Stimulated activated memory B cell treated with anti-CD40 and anti-IgM and Interleukin-4, amounts not matched to agents 10 μg/mL and 1 μg/mL and 100 μg/mL, for 72 hours (primary cell): ENCODE data around the gene ARMH3.

Experiments used
- ATAC-seq: fragments of 150-1000 bp; cut with Tn5 transposase; 2 replicates; pipeline ENCODE4 v1.10.0; 2021
- H3K27ac Mint-ChIP-seq: one replicate; pipeline ENCODE4 v1.8.0; 2022; ENCODE audit warnings: mild to moderate bottlenecking, mixed read lengths
- H3K27me3 Mint-ChIP-seq: one replicate; pipeline ENCODE4 v1.8.0; 2022; ENCODE audit warnings: mixed read lengths
- H3K36me3 Mint-ChIP-seq: one replicate; pipeline ENCODE4 v1.8.0; 2022; ENCODE audit warnings: mixed read lengths
- H3K4me1 Mint-ChIP-seq: one replicate; pipeline ENCODE4 v1.8.0; 2022; ENCODE audit warnings: mixed read lengths
- H3K4me3 Mint-ChIP-seq: one replicate; pipeline ENCODE4 v1.8.0; 2022; ENCODE audit warnings: mild to moderate bottlenecking, moderate library complexity, mixed read lengths
- H3K9me3 Mint-ChIP-seq: one replicate; pipeline ENCODE4 v1.8.0; 2022; ENCODE audit warnings: mixed read lengths

ARMH3 gene

DNA sequence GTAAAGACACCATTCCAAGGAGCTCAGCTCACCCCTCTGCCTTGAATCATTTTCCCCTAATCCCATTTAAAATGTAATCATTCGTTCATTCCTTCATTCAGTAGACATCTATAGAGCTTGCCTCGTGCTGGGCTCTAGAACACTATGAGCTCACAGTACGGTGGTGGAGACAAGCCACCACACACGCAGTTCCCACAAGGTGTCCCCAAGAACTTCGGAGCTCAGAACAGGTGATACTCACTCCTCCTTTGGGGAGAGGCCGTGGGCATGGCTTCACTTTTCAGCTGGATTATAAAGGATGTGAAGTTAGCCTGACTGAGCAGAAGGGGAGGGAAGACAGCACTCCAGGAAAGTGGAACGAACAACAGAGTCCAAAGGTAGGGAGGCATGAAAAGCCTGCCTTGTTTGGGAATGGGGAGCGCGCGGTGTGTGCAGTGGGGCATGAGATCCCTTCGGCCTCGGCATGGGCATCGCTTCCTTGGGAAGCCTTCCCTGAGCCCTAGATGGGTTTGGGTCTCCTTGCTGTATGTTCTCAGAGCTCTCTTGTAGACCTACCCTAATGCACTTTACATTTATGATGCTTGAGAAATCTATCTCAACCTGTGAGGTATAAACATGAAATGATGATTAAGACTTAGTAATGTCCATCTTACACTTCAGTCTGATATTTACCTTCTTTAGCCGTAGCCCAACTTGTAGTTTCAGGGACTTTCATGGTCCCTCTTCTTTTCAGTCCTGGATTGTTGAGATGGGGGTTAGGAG is 236.9 kb downstream of the ARMH3 start:
- H3K27me3 Mint-ChIP-seq: no peaks in the 10 kb centered on the region
- H3K4me3 Mint-ChIP-seq: peak overlapping the region; percentile 87
- H3K36me3 Mint-ChIP-seq: peaks cover 13% of the 10 kb centered on the region
- H3K9me3 Mint-ChIP-seq: no peaks in the 10 kb centered on the region
- H3K4me1 Mint-ChIP-seq: peaks cover 29% of the 10 kb centered on the region
- peak; percentile 29 for ATAC-seq
- H3K27ac Mint-ChIP-seq: peak overlapping the region; percentile 91

DNA sequence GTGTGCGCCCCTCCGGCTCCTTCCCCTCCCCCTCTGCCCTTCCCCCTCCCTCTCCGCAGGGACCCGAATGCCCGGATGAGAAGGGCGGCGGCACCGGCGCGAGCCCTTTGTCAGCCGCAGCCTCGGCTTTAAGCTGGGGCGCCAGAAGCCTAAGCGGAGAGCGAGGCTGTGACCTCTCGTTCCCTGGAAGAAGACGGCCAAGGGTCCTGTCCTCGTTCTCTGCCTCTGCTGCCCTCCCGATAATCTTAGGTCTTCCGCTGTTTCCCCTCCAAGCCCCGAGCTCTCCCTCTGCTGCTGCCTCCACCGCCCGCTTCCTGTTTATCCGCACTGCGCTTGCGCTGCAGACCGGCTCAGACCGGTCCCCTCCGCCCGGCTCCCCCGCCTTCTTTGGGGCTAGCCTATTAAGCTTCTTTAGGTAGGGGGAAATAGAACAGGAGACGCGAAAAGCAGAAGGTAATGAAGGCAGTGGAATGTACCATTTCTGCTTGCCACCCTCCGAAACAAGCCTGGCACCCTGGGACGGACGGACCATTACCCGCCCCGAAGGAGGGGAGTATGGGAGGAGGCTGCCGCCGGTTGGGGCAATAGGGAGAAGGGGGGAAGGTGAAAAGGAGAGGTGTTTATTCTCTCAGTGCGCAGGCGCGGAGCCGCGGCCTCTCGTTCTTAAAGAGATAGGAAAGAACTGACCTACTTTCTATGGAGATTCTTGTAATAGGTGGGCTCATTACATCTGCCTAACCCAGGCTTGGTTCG is 237.7 kb downstream of the ARMH3 start, which contains the start of gene OGA:
TSS of gene OGA (minus strand) at position 326 of the 753 bp plus-strand sequence. CDS start 422 bp downstream, outside the sequence.
- no peaks in the 10 kb centered on the region for H3K9me3 Mint-ChIP-seq
- H3K4me1 Mint-ChIP-seq: peaks cover 37% of the 10 kb centered on the region

DNA sequence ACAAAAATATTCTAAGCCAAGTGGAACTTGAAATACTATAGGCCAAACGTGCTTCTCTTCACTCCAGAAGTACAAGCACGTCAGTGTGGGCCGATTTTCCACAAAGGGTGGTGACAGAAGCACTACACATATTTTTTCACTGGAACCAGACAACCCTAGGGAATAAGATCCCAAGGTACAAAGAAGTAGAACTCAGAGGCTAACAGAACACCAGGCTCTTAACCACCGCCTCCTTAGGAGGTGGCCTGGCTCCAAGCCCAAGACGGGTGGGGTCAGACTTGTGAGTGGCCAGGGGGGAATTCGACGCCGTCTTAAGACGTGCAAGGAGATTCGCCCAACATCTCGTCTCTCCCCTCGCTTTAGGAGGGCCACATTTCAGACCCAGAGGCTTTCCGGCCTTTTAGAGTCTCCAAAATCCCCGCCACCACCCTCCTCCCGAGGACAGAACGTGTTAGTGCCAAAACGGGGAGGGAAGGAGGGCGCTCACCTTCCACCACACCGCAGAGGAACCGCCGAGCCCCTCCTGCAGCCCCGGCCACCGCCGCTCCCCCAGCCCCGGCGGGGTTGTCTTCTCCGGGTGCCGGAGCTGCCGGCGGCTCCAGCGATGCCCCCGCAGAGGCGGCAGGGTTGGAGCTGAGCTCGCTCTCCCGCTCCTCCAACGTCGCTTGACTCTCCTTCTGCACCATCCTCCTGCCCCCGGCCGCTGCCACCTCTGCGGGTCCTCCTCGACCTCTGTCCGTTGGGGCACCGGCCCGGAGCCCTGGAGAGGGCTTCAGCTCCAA is 238.4 kb downstream of the ARMH3 start:
- H3K27me3 Mint-ChIP-seq: no peaks in the 10 kb centered on the region
- peak; percentile 0 for ATAC-seq
- peak overlapping the region; percentile 87 for H3K4me3 Mint-ChIP-seq
- H3K36me3 Mint-ChIP-seq: peaks cover 13% of the 10 kb centered on the region
- peak overlapping the region; percentile 91 for H3K27ac Mint-ChIP-seq
- no peaks in the 10 kb centered on the region for H3K9me3 Mint-ChIP-seq
- peaks cover 44% of the 10 kb centered on the region for H3K4me1 Mint-ChIP-seq

More for the DNA sequence above, 237.7 kb downstream of the ARMH3 start, which contains the start of gene OGA:
- Mint-ChIP-seq H3K4me3 (peak within 1 kb of the TSS; percentile 87), H3K27ac (peak within 1 kb of the TSS; percentile 91), H3K36me3 (peaks cover 13% of the 10 kb centered on the region), H3K27me3 (no peaks in the 10 kb centered on the region)
- peak; percentile 97 for ATAC-seq

DNA sequence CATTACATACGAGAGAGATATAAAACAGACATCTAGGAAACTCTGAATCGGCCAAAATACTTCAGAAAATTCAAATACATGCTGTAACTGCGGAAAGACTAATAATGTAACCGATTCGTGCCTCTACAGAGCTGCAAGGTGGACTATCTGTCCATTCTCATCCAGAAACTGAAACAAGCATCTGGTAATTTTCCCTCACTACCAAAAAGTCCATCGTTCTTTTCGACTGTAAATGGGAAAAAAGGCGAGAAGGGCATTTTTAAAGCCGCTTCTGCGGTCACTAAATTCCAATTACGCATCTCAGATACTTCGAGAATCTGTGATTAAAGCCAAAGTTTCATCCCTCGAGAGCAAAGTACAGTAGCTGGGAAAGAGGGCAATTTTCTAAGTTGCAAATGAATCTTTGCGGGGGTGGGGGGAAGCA is 239.0 kb downstream of the ARMH3 start:
- Mint-ChIP-seq H3K27ac (peak overlapping the region; percentile 91), H3K4me1 (peaks cover 45% of the 10 kb centered on the region), H3K36me3 (peaks cover 13% of the 10 kb centered on the region)

DNA sequence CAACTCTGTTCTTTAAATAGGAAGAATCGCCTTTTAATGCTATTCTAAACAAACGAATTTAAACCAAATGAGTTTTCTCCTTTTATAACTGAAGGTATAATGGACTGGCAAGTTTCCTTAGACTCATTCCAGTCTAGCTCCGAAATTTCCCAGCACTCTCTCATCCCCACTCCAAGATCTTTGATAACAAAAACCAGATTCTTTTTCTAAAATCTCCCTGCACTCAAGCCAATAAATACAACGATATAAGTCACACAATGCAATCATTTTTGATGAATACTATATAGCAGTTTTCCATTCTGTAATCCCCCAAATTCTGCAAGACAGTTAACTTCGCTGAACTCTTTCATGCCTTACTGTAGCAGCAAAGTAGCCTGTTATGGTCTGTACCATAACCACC is 239.6 kb downstream of the ARMH3 start:
- Mint-ChIP-seq H3K36me3 (peaks cover 16% of the 10 kb centered on the region), H3K27ac (peak overlapping the region; percentile 91), H3K9me3 (no peaks in the 10 kb centered on the region)

More for the DNA sequence above, 239.0 kb downstream of the ARMH3 start:
- ATAC-seq: no peak
- Mint-ChIP-seq H3K4me3 (peak overlapping the region; percentile 87), H3K27me3 (no peaks in the 10 kb centered on the region), H3K9me3 (no peaks in the 10 kb centered on the region)

DNA sequence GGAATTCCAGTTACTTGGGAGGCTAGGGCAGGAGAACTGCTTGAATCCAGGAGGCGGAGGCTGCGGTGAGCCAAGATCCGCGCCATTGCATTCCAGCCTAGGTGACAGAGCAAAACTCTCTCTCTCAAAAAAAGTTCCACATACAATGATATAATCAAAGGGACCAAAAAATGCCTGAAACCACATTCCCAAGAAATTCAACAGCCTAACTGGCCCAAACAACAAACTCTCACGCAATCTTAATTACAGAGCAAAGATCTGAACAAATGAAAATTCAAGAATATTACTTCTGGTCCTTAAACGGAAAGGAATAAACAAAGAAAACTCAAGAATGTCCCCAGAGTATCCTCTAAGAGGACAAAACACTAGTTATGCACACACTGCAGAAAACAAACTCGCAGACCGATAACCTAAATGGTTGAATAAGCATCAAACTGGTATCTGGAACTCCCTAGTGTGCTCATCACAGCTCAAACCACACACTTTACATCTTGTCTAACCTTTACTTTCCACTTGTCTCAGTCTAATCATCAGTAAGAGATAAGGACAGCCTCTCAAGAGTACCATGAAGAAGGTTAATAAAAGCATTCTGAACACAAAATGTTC is 241.4 kb downstream of the ARMH3 start:
- no peaks in the 10 kb centered on the region for H3K9me3 Mint-ChIP-seq
- H3K4me1 Mint-ChIP-seq: peaks cover 45% of the 10 kb centered on the region
- H3K27ac Mint-ChIP-seq: peak overlapping the region; percentile 91
- H3K36me3 Mint-ChIP-seq: peaks cover 24% of the 10 kb centered on the region
- no peaks in the 10 kb centered on the region for H3K27me3 Mint-ChIP-seq
- peak overlapping the region; percentile 87 for H3K4me3 Mint-ChIP-seq
- peak; percentile 56 for ATAC-seq

More for the DNA sequence above, 239.6 kb downstream of the ARMH3 start:
- Mint-ChIP-seq H3K27me3 (no peaks in the 10 kb centered on the region), H3K4me3 (peak overlapping the region; percentile 87), H3K4me1 (peaks cover 45% of the 10 kb centered on the region)
- ATAC-seq: no peak

DNA sequence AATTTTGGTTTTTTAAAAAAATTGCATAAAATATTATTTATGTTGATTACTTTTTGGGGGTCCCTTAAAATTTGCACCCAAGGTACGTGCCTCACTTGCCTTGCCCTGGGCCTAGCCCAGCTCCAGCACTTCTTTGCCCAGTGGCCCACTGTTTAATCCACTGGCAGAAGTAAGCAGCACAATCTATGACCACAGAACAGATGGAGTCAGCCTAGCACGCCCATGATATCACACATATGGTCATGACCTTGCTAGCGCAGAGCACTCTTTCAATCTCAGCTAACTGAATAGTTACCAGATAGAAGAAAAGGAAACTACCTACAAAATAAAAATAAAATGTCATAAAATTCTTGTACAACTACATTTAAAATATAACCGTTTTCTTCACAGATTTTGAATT is 243.4 kb downstream of the ARMH3 start:
- Mint-ChIP-seq H3K9me3 (no peaks in the 10 kb centered on the region), H3K4me3 (no peak overlapping the region), H3K4me1 (peaks cover 40% of the 10 kb centered on the region), H3K27ac (no peak overlapping the region), H3K27me3 (no peaks in the 10 kb centered on the region), H3K36me3 (peaks cover 29% of the 10 kb centered on the region)
- ATAC-seq: no peak

DNA sequence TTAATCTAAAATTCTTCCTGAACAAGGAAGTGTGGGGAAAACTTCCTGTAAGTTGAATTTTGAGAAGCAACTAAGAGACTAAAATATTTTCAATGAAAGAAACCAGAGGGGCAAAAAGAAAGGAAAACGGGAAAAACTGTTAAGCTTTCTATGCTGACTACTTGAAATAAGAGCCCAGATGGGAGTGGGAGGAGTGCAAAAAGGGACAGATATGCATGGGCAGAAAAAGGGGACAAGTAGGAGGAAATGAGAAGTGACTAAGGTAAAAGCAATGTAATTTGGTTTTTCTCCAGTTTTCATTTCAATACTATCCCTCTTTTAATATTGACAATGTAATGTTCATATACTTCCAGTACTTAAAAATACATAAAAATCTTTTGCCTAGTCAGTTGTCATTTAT is 248.8 kb downstream of the ARMH3 start:
- Mint-ChIP-seq H3K9me3 (no peaks in the 10 kb centered on the region), H3K4me3 (no peak overlapping the region), H3K4me1 (peaks cover 9% of the 10 kb centered on the region), H3K27ac (no peak overlapping the region), H3K36me3 (peaks cover 33% of the 10 kb centered on the region), H3K27me3 (no peaks in the 10 kb centered on the region)
- ATAC-seq: no peak

DNA sequence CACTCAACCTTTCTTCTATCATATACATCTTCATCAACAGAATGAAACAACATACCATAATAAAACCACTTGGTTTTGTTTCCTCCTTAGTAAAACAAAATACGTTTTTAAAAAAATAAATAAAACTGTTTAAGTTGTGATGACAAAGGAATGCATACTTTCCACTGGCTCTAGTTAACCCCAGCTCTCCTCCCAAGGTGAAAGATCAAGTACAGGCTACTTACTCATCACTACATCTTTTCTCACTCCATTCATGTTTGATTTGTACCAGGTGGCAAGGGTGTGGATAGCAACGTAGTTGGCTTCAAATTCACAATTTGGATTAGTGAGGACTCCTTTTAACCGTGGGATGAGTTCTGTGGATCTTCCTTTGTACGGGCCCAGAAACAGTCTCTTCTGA is 252.5 kb downstream of the ARMH3 start:
- no peak overlapping the region for H3K4me3 Mint-ChIP-seq
- no peaks in the 10 kb centered on the region for H3K9me3 Mint-ChIP-seq
- H3K27ac Mint-ChIP-seq: no peak overlapping the region
- H3K36me3 Mint-ChIP-seq: peaks cover 49% of the 10 kb centered on the region
- no peak for ATAC-seq
- H3K27me3 Mint-ChIP-seq: no peaks in the 10 kb centered on the region
- H3K4me1 Mint-ChIP-seq: peaks cover 26% of the 10 kb centered on the region

DNA sequence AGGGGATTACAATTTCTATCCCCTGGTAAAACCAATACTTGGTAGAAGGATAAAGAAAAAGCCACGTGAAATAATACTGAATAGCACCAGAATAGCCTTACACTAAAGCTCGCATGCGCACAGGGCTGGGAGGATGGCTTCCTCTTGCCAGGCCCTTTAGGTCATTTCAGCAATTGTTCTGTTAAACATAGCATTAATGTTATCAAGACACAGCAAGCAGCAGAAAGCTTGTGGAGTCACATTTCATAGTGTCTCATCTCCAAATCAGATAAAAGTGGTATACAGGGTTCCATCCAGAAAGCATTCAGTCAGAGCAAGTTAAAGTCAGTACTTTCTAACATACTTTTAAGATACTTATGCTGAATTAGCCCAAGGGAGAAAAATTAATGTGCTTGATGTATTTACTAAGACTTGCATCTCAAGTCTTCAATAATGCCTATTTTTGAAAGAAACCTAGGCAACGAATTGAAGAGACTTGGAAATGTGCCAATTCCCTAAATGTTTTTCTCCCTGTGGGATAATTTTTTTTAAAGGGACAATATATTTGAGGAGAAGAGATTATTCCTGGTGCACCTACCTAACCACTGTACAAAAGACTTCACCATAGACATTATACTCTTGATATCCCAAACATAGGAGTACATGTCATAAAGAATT is 258.4 kb downstream of the ARMH3 start:
- H3K4me1 Mint-ChIP-seq: peaks cover 19% of the 10 kb centered on the region

More for the DNA sequence above, 258.4 kb downstream of the ARMH3 start:
- Mint-ChIP-seq H3K9me3 (no peaks in the 10 kb centered on the region), H3K36me3 (peaks cover 73% of the 10 kb centered on the region), H3K4me3 (no peak overlapping the region), H3K27ac (no peak overlapping the region), H3K27me3 (no peaks in the 10 kb centered on the region)
- no peak for ATAC-seq
